Stimulated activated CD4-positive, alpha-beta T cell treated with anti-CD3 and anti-CD28 coated beads, Interleukin-12 subunit alpha, Interleukin-12 subunit beta, amount 100 ng/mL, for 24 hours (primary cell): ENCODE measurements around the gene CDH23.

ENCODE experiments used
- DNase-seq, 2 experiments: peaks; one replicate each; pipeline ENCODE4 v3.0.0-alpha.2; 2020; ENCODE audit warnings: low read depth in 2 of 2

CDH23 gene

DNA sequence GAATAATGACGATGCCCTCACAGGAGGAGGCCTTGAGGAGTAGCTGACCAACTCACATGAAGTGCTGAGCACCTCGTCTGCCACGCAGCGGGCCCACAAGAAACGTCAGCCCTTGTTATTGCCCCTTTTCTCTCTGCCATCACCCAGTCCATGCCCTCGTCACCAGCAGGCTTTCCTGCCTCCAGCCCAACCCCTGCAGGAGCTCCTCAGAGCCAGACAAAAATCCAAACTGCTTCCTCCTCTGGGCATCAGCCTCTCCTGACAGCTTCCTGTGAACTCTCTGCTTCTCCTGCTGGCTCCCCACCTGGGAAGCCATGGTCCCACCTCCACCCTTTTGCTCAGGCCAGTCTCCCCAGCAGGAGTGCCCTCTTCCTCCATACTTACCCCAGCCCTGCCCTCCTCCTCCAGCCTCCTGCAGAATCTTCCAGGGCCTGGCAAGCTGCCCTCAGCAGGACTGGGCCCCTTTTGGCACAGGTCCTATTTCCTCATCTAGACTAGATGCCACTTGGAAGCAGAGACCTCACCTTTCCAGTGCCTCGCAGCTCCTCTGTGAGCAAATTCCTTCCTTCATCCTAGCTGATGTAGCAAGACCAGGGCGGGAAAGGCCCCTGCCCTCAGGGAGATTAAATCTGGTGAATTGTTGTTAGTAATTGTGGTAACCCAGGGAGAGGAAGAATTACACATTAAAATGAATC is 207.8 kb downstream of the CDH23 start:
- DNase-seq = no peak

GRCh38 chr10:71605263-71605962 is 208.7 kb downstream of the CDH23 start:
- no peak for DNase-seq

GRCh38 chr10:71606257-71607081 is 209.7 kb downstream of the CDH23 start:
- no peak for DNase-seq

GRCh38 chr10:71607082-71607443 is 210.3 kb downstream of the CDH23 start:
- DNase-seq = no peak

DNA sequence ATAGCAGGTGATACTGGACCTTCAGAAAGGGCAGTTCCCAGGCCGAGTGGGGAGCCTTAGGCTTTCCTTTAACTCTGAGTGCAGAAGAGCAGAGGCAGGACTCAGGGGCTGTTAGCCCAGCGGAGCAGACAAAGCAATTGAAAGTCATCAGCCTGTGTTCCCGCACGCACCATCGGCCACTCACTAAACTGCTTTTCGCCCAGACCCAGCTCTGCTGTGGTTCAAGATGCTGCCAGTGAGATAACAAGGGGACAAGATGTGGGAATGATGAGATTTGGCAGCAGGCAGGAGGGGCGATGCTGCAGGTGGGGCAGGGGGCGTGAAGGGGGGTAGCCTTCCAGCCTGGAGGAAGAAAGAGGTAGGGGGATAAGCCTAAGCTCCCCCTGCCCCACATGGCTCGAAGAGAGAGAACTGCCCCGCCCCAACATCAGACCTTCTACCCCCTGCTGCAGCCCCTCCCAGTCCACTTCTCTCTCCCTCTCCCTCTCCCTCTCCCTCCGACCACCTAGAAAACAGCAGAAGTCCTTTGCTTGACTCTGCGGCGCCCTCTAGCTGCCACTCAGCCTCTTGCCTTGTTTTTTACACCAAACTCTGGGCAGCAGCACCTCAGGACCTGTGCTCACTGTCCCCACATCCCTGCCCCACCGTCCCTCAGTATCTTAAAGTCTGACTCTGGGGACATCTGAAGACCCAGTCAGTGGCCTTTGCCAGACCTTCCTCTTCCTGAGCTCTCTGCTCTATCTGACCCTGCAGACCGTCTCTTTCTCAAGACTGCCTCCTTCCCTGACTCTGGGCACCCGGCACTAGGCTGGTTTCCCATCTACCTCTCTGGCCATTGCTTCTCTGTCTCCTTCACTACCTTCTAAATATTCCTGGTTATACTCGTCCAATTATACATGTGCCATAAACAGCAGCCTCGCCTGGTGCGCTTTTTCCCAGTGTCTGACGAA is 212.4 kb downstream of the CDH23 start:
- peak; percentile 31 to 67 for DNase-seq

- no peak for DNase-seq
These were observed 213.9 kb downstream of the CDH23 start for GRCh38 chr10:71610651-71611050.

GRCh38 chr10:71611131-71611530 is 214.4 kb downstream of the CDH23 start:
- no peak for DNase-seq

GRCh38 chr10:71611709-71612422 is 215.1 kb downstream of the CDH23 start:
- no peak for DNase-seq

- DNase-seq = no peak
These were observed 216.6 kb downstream of the CDH23 start for GRCh38 chr10:71613261-71613777.

GRCh38 chr10:71613877-71614276 is 217.2 kb downstream of the CDH23 start:
- no peak for DNase-seq

DNA sequence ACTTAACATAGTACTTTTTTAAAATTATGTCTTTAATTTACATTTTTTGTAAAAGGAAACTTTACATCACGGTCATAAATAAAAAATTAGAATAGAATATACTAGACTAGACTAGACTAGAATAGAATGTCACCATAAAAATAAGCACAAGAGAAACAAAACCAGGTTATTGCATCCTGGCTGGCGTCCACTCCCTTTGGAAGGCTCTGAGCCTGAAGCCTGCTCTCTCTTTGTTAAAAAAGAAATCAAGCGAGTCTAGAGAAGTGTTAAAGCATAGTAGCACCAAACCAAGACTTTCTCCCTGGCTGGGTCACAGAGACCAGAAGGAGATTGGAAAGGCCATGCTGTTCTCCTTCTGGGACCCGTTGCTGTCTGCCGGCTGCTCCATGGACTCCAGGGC is 218.2 kb downstream of the CDH23 start:
- no peak for DNase-seq

GRCh38 chr10:71615538-71616329 is 219.0 kb downstream of the CDH23 start:
- no peak for DNase-seq

DNA sequence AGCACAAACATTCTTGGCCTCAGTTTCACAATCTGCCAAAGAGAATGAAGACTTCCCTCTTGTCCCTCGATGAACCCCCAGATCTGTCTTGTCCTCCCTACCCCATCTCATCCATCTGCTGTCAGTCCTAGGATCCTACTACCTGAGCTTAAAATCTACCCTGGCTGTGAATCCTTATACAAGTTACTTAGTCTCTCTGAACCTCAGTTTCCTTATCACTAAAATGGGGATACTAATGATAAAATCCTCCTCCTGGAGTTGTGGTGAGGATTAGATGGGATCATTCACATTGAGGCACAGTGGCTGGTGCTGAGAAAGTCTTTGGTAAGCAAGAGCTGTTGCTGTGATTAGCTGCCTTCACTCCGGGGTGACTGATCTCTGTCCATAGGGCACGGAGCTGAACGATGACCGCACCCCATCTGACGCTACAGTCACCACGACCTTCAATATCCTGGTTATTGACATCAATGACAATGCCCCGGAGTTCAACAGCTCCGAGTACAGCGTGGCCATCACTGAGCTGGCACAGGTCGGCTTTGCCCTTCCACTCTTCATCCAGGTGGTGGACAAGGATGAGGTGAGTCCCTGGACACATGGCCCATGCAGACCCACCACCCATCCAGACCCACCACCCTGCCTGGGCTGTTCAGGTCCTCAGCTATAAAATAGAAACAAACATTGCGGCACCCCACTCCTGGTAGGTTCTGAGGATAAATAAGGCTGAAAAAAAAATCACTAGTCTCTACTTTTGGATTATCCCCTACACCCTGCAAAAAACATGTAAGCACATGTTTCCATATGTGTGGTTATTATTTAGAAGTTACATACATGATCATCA is 220.3 kb downstream of the CDH23 start:
- no peak for DNase-seq

DNA sequence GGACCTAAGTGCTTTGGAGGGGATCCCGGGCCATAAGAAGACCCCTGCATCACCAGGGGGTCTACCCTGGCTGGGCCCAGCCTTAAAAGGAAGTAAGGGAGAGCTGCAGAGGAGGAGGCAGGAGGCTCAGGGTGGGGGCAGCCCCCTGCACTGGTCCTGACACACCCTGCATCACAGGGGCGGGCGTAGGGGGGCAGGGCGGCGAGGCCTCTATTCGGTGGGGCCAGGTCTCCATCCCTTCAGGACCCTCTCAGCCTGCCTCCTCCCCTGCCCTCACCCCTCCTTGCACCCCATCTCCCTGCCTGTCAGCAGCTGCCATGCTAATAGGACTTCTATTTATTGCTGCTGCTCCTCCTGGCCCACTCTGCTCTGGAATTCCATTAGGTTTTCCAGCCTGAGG is 221.5 kb downstream of the CDH23 start:
- no peak for DNase-seq

DNA sequence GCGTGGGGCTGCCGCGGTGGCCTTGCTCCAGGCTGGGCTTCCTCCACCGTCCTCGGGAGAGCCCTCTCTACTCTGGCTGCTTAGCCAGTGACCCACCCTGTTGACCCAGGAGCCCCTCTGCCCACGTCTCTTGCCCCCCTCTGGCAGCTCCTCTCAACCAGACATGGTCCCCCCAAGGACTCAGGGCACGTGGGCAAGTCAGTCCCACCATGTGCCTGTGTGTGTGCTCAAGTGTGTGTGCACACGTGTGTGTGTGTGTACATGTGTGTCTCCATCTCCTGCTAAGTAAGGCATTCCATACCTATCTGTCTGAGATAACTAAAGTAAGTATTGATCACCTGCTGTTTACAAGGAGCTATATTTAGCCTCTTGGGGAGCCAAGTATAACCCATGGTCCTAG is 221.9 kb downstream of the CDH23 start:
- no peak for DNase-seq

DNA sequence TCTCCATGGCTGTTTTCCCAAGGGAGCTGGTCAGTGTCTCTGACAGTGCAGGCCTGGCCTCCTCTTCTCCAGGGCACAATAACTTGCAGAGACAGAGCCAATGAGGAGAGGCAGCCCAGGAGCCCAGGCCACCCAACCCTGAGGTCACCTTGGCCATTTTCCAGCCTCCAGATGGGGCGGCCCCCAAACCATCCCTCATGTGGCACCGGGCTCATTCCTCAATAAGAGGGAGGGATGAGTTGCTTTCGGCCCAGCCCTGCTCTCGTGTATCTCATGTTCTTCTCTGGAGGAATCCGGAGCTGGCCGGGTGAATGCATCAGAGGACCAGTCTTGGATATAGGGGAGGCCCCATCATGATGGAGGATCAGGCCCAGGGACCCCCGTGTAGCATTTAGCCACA is 223.9 kb downstream of the CDH23 start:
- no peak for DNase-seq

DNA sequence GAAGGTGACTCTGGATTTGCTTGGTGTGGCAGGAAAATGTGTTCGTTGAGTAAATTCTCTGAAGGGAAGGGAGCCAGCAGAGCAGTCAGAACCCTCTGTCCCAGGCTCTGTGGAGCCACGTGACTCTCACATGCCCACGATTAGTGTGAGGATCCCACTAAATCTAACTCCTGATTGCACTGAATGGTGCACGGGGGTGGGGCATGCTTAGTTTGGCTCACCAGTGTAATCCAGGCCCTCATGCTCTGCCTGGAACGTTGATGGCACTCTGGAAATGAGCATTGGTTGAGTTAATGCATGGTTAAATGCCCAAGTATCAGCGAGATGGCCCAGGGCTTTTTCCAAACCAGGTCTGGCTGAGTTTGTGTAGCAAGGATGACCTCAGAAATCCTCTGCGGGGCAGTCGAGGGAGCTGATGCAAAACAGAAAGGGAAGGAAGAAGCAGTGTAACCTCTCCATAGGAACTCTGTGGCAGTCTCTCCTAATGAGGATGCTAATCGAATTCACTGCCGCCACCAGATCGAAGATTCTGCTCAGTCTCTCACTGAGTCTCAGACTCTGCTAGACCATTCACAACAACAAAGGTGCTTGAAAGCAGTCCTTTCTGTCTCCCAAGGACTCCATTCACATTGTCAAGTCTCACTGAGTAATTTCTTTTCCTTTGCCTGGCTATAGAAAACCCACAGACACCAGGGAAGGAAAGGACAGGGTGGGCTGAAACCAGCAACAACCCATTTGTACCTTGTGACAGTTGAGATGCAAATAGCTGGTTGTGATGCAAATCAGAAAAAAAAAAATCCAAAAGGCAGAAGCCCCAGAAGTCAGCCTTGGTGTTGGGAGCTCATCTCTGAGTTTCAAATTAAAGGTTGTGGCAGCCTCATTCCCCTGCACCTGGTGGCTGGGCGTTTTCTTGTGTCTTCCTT is 224.8 kb downstream of the CDH23 start:
- no peak for DNase-seq

DNA sequence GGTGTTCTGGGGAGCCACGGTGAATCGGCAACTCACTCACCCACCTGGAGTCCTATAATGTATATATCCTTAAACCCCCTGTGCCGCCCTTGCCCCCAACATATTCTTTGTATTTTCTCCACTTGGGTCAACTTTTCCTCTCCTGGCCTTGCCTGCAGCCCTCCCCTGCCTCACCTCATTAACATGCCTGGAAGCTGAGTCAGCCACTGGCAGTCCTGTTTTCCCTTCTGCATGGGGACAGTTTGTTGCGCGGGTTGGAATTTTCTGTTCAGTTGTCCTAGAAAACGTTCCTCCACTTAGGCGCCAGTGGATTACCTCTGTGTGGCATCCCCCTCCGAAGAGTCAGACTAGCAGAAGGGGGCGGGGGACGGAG is 225.4 kb downstream of the CDH23 start:
- DNase-seq = no peak
